T-cell (primary cell): ENCODE results near the gene QRICH2. TPM values are rescaled to one million over a fixed set of nuclear protein-coding genes. Genes with fewer than 3 reads are reported as not detected.

ENCODE experiments used
- ATAC-seq, 4 experiments: fragments of 200-7000 bp in 3 of 4; fragments of 150-1000 bp in 1 of 4; cut with Tn5 transposase; replicated peaks in 1 of 4; 1 replicate in 3 of 4; 2 replicates in 1 of 4; pipeline ENCODE4 v1.10.0; 2021; ENCODE audit warnings: moderate library complexity in 3 of 4, mild to moderate bottlenecking in 2 of 4, moderate number of reproducible peaks in 1 of 4
- CTCF ChIA-PET, 2 donors: fragments of 300-600 bp; sonication (Branson Sonifier 250); formaldehyde crosslinking; loops; one replicate each; lab custom pipeline; 2022; ENCODE audit warnings: antibody characterized with exemption in 2 of 2; lab: Charles Lee
- POLR2A ChIA-PET, 2 donors: fragments of 300-600 bp; sonication (Branson Sonifier 250); formaldehyde crosslinking; loops; one replicate each; lab custom pipeline; 2022; ENCODE audit warnings: antibody characterized with exemption in 2 of 2; lab: Charles Lee
- DNase-seq, 35 experiments: peaks; one replicate each; pipeline versions ENCODE4 v3.0.0 to v3.0.0-alpha.2; 2013 to 2023
- H3K27ac ChIP-seq: one replicate; pipeline ENCODE4 v1.5.1; 2013; ENCODE audit warnings: low read length
- H3K27me3 ChIP-seq, 2 experiments: replicated peaks in 1 of 2; 1 replicate in 1 of 2; 2 replicates in 1 of 2; pipeline versions ENCODE4 v1.6.1 to v1.7.0; 2013; ENCODE audit warnings: low read length in 1 of 2, mixed read lengths in 1 of 2; ENCODE audit not compliant: control insufficient read depth in 2 of 2, insufficient read depth in 2 of 2; ENCODE audit errors: extremely low read depth in 1 of 2
- H3K36me3 ChIP-seq, 2 donors: 1 replicate in 1 of 2; 2 replicates in 1 of 2; pipeline versions ENCODE4 v1.6.1 to v1.7.0; 2013; ENCODE audit warnings: low read length in 1 of 2; ENCODE audit not compliant: control insufficient read depth in 2 of 2, insufficient read depth in 1 of 2; ENCODE audit errors: extremely low read depth in 1 of 2
- H3K4me1 ChIP-seq, 2 experiments: 1 replicate in 1 of 2; 2 replicates in 1 of 2; pipeline versions ENCODE4 v1.6.1 to v1.7.0; 2013; ENCODE audit warnings: low read length in 2 of 2, mixed read lengths in 1 of 2; ENCODE audit not compliant: insufficient read depth in 2 of 2, control insufficient read depth in 1 of 2; ENCODE audit errors: extremely low read depth in 1 of 2
- H3K4me3 ChIP-seq, 2 donors: 1 replicate in 1 of 2; 2 replicates in 1 of 2; pipeline versions ENCODE4 v1.5.1 to v1.7.0; 2013; ENCODE audit warnings: mild to moderate bottlenecking in 2 of 2, low read length in 1 of 2, moderate library complexity in 1 of 2; ENCODE audit not compliant: control insufficient read depth in 1 of 2; ENCODE audit errors: extremely low read depth in 1 of 2
- H3K9me3 ChIP-seq: 2 replicates; pipeline ENCODE4 v1.7.0; 2013
- H3K27ac Mint-ChIP-seq, 2 donors: one replicate each; pipeline ENCODE4 v1.8.0; 2020 to 2021; ENCODE audit warnings: mild to moderate bottlenecking in 2 of 2, mixed read lengths in 2 of 2
- H3K27me3 Mint-ChIP-seq, 2 donors: one replicate each; pipeline ENCODE4 v1.8.0; 2021 to 2022; ENCODE audit warnings: mixed read lengths in 2 of 2
- H3K36me3 Mint-ChIP-seq: one replicate; pipeline ENCODE4 v1.8.0; 2021; ENCODE audit warnings: mixed read lengths
- H3K4me1 Mint-ChIP-seq, 3 donors: one replicate each; pipeline ENCODE4 v1.8.0; 2020 to 2022; ENCODE audit warnings: mixed read lengths in 3 of 3, mild to moderate bottlenecking in 1 of 3
- H3K4me3 Mint-ChIP-seq, 3 donors: one replicate each; pipeline ENCODE4 v1.8.0; 2020 to 2022; ENCODE audit warnings: mild to moderate bottlenecking in 3 of 3, mixed read lengths in 3 of 3, moderate library complexity in 3 of 3
- H3K9me3 Mint-ChIP-seq, 3 donors: one replicate each; pipeline ENCODE4 v1.8.0; 2020 to 2022; ENCODE audit warnings: mixed read lengths in 3 of 3
- WGBS: methylation state at CpG from one replicate; pipeline ENCODE4 v1.1.5; 2013; ENCODE audit warnings: missing lambda C conversion rate; ENCODE audit not compliant: insufficient coverage; 5-methylcytosine and 5-hydroxymethylcytosine counted together
- total RNA-seq, 35 experiments: library from RNA in 6 of 35; stranded (reverse) in 6 of 35; fragments of 120-200 nt in 1 of 35; gene quantifications; one replicate each; pipeline versions ENCODE4 v1.2.1 to v1.2.4 and lab custom pipeline; 2013 to 2026

QRICH2 gene
- total RNA-seq, 5 donors from 2014 or later (not counting 1 experiment from before 2014, with no cell fraction given), result 3.0 to 4.3 (median 3.4) TPM

- Histone ChIP-seq H3K4me1 (peaks cover 25 to 66% of the 10 kb centered on the region in 2 experiments), H3K36me3 (no peaks in the 10 kb centered on the region), H3K27me3 (peaks cover 0 to 12% of the 10 kb centered on the region in 2 experiments), H3K4me3 (no peak overlapping the region), H3K27ac (no peak overlapping the region), H3K9me3 (no peaks in the 10 kb centered on the region)
- POLR2A ChIA-PET, result no interaction called here
- Mint-ChIP-seq H3K9me3 (no peaks in the 10 kb centered on the region), H3K36me3 (no peaks in the 10 kb centered on the region), H3K4me1 (peaks cover 67 to 75% (median 70%) of the 10 kb centered on the region in 3 donors), H3K4me3 (peak overlapping the region; percentile 77 to 91 (median 88)), H3K27me3 (no peaks in the 10 kb centered on the region), H3K27ac (peak overlapping the region; percentile 79 to 88)
- ATAC-seq (no peak), DNase-seq (no peak)
- 98% methylated on average over 10 of the region's 15 CpGs for WGBS
- CTCF ChIA-PET, result no interaction called here
Observed at GRCh38 chr17:76241691-76242255, 66.3 kb downstream of the QRICH2 start.

DNA sequence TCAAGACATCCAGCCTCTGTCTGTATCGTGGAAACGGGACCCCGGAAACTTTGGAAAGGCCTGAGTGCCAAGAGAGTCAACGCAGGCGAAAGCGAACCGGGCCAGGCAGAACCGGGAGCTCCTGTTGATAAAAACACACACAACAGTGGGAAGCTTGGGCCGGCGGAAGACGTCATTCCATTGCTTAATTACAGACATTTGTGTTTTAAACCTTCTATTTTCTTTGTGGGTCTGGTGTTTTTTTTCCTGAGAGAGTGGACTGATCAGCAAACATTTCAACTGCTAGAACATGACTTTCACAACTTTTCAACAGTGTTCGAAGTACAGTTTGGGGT lies 66.9 kb downstream of the QRICH2 start:
- Mint-ChIP-seq H3K4me3 (peak overlapping the region; percentile 77 to 91 (median 88)), H3K27me3 (no peaks in the 10 kb centered on the region), H3K27ac (peak overlapping the region; percentile 79 to 88), H3K36me3 (no peaks in the 10 kb centered on the region), H3K4me1 (peaks cover 61 to 74% (median 64%) of the 10 kb centered on the region in 3 donors), H3K9me3 (no peaks in the 10 kb centered on the region)
- 60% methylated on average over 1 of the region's 12 CpGs for WGBS
- Histone ChIP-seq H3K4me1 (peaks cover 23 to 60% of the 10 kb centered on the region in 2 experiments), H3K4me3 (peak overlapping the region; percentile 67 to 71), H3K36me3 (no peaks in the 10 kb centered on the region), H3K27ac (peak overlapping the region; percentile 52), H3K9me3 (no peaks in the 10 kb centered on the region), H3K27me3 (peaks cover 0 to 12% of the 10 kb centered on the region in 2 experiments)
- DNase-seq, result no peak
- ChIA-PET POLR2A (no interaction called here), CTCF (interaction anchor here in 1 of 2 donors (0.6 kb wide), 1 partner anchor 8 kb away, joined by 3 read pairs; no protein-coding TSS in a partner anchor)
- no peak for ATAC-seq

DNA sequence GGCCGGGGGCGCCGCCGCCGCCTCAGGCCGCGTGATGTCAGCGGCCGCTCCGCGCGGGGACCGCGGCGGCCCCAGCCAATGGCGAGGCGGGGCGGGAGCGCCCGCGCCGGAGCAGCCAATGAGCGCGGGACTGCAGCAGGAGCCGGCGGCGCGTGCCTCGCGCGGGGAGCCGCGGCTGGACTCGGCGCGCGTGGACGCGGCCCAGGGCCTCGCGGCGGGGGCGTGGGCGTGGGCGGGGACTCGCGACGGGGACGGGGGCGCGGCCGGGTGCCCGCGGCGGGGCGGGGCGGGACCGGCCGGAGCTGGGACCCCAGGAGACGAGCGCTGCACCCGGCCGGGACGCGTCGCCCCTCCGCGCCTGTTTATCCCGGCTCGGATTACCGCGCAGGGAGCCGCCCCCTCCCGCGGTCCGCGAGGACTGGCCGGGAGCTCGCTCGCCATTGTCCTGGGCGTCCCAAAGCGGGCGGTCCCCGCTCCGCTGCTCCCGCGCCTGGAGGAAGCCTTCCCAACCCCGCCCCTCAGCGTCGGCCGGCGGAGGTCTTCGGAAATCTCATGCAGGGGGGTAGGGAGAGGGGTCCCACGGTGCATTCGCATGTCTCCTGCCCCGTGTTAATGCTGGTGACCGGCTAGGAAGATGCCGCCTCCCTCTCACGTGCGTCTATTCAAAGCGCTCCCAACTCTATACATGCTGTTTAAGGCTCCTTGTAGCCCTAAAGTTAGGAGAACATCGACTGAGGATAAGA lies 67.4 kb downstream of the QRICH2 start, which contains the start of gene RNF157:
Gene RNF157, minus strand, starts transcription at position 33 of the 743 bp plus-strand sequence. CDS start 253 bp downstream, outside the sequence.
- under 1% methylated on average over 74 of the region's 102 CpGs for WGBS
- peak within 1 kb of the TSS; percentile 71 for H3K27ac ChIP-seq
- CTCF ChIA-PET, result interaction anchor here in 1 of 2 donors (0.6 kb wide), 1 partner anchor 9 kb away, joined by 3 read pairs; no protein-coding TSS in a partner anchor

GRCh38 chr17:76239538-76240274 lies 68.4 kb downstream of the QRICH2 start:
- H3K36me3 Mint-ChIP-seq, result no peaks in the 10 kb centered on the region
- CTCF ChIA-PET, result no interaction called here
- H3K27ac Mint-ChIP-seq, result peak overlapping the region; percentile 91 to 92
- no peaks in the 10 kb centered on the region for H3K27me3 Mint-ChIP-seq
- peak overlapping the region; percentile 71 for H3K27ac ChIP-seq
- H3K36me3 ChIP-seq, result no peaks in the 10 kb centered on the region
- H3K4me3 ChIP-seq, result peak overlapping the region; percentile 17 to 59
- POLR2A ChIA-PET, result interaction anchor here (0.6 to 0.7 kb wide), 2 partner anchors 41 to 68 kb away, joined by 5 to 7 read pairs; no protein-coding TSS in a partner anchor
- H3K4me1 Mint-ChIP-seq, result peaks cover 54 to 67% (median 58%) of the 10 kb centered on the region in 3 donors
- no peaks in the 10 kb centered on the region for H3K9me3 Mint-ChIP-seq
- ATAC-seq (peak in 2 of 4 experiments; percentile 1 to 13), DNase-seq (peak in 3 of 35 experiments; percentile 4 to 29 (median 12))
- peak overlapping the region; percentile 77 to 84 (median 77) for H3K4me3 Mint-ChIP-seq
- peaks cover 21 to 45% of the 10 kb centered on the region in 2 experiments for H3K4me1 ChIP-seq
- no peaks in the 10 kb centered on the region for H3K9me3 ChIP-seq
- H3K27me3 ChIP-seq, result peaks cover 0 to 12% of the 10 kb centered on the region in 2 experiments
- 14% methylated on average over 71 of the region's 75 CpGs for WGBS

More for the DNA sequence above, 67.4 kb downstream of the QRICH2 start, which contains the start of gene RNF157:
- ATAC-seq (peak; percentile 91 to 94 (median 93)), DNase-seq (peak; percentile 25 to 84 (median 57))
- Histone ChIP-seq H3K27me3 (peaks cover 0 to 12% of the 10 kb centered on the region in 2 experiments), H3K4me1 (peaks cover 21 to 54% of the 10 kb centered on the region in 2 experiments), H3K9me3 (no peaks in the 10 kb centered on the region), H3K36me3 (no peaks in the 10 kb centered on the region), H3K4me3 (peak within 1 kb of the TSS; percentile 67 to 71)
- H3K4me1 Mint-ChIP-seq, result peaks cover 55 to 69% (median 59%) of the 10 kb centered on the region in 3 donors
- H3K27ac Mint-ChIP-seq, result peak within 1 kb of the TSS; percentile 91 to 92
- POLR2A ChIA-PET, result interaction anchor here in 1 of 2 donors (0.5 kb wide), 1 partner anchor 146 kb away, joined by 3 read pairs; no protein-coding TSS in a partner anchor
- H3K9me3 Mint-ChIP-seq, result no peaks in the 10 kb centered on the region
- no peaks in the 10 kb centered on the region for H3K27me3 Mint-ChIP-seq
- no peaks in the 10 kb centered on the region for H3K36me3 Mint-ChIP-seq
- peak within 1 kb of the TSS; percentile 77 to 91 (median 88) for H3K4me3 Mint-ChIP-seq

DNA sequence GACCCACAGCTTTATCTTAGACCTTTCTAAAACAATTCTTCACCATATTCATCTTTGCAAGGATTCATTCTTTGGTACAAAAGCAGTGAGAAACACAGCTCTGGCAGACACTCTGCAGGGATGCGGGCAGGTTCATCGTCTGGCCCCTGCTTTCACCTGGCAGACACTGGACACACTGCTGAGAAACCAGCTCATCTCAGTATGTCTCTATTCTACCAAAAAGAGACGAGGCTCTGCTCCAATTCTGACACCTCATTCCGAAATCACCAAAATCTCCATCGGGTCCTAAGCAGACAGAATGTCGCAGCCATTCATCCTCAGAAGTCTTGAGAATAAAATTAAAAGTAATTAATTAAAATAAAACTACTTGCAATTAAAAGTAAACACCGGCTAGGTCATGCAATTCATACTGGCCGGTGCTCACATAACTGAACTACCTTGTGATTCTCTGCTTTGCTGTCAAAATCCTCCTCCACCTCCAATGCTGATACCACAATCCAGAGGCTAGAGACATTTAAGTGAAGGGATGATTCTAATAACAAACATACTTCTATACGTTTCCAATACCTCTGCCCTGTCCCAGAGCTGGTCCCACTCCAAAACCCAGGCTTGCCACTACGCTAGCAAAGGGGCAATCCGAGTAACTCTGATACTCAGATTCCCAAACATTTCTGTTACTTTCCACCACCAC lies 69.1 kb downstream of the QRICH2 start:
- Mint-ChIP-seq H3K4me3 (peak overlapping the region; percentile 77 to 84 (median 77)), H3K9me3 (no peaks in the 10 kb centered on the region), H3K4me1 (peaks cover 53 to 67% (median 56%) of the 10 kb centered on the region in 3 donors), H3K27me3 (no peaks in the 10 kb centered on the region), H3K27ac (peak overlapping the region; percentile 91 to 92), H3K36me3 (no peaks in the 10 kb centered on the region)
- H3K36me3 ChIP-seq, result no peaks in the 10 kb centered on the region
- peak overlapping the region in 1 of 2 donors; percentile 59 for H3K4me3 ChIP-seq
- peak overlapping the region; percentile 8 for H3K27ac ChIP-seq
- no peak for DNase-seq
- ChIA-PET POLR2A (interaction anchor here (0.6 to 1.3 kb wide), 4 partner anchors 24 to 67 kb away, joined by 3 to 7 read pairs (median 6); partner anchors contain the start of gene UBALD2 (in 1 of the 2)), CTCF (interaction anchor here in 1 of 2 donors (0.8 to 1.2 kb wide), 3 partner anchors 41 to 120 kb away, joined by 3 to 4 read pairs (median 3); no protein-coding TSS in a partner anchor)
- H3K27me3 ChIP-seq, result peaks cover 0 to 12% of the 10 kb centered on the region in 2 experiments
- no peak for ATAC-seq
- 85% methylated on average over 5 of the region's 11 CpGs for WGBS
- peaks cover 17 to 39% of the 10 kb centered on the region in 2 experiments for H3K4me1 ChIP-seq
- no peaks in the 10 kb centered on the region for H3K9me3 ChIP-seq
